PC-9 (cell line): Measurements from ENCODE around the gene NDUFC1. TPM values are rescaled to one million over a fixed set of nuclear protein-coding genes. Genes with fewer than 3 reads are reported as not detected.
A peak's percentile ranks its signal among the peaks of the same experiment; 100 is the strongest.

ENCODE experiments used
- BruUV-seq: library from RNA; stranded (reverse); fragments of 400-500 nt; replicated peaks from 2 replicates; lab custom pipeline; 2021; lab: Mats Ljungman, UMichigan
- CTCF ChIA-PET: fragments of 300-600 bp; sonication (Branson Sonifier 250); formaldehyde crosslinking; loops from one replicate; lab custom pipeline; 2022; ENCODE audit warnings: antibody characterized with exemption; lab: Charles Lee
- POLR2A ChIA-PET: fragments of 300-600 bp; sonication (Branson Sonifier 250); formaldehyde crosslinking; loops from one replicate; lab custom pipeline; 2022; ENCODE audit warnings: antibody characterized with exemption; ENCODE audit not compliant: unreplicated experiment; lab: Charles Lee
- DNase-seq, 2 experiments: peaks; one replicate each; pipeline versions ENCODE4 v3.0.0 to v3.0.0-alpha.2; 2015 to 2022; ENCODE audit warnings: mixed read lengths in 1 of 2
- H2AFZ ChIP-seq: fragments of 200-600 bp; sonication (generic); 2 replicates; pipeline ENCODE4 v1.8.1; 2017; ENCODE audit warnings: antibody characterized with exemption
- H3F3A ChIP-seq: fragments of 200-600 bp; sonication (generic); 2 replicates; pipeline ENCODE4 v1.8.1; 2017; ENCODE audit warnings: antibody characterized with exemption, mild to moderate bottlenecking, low read depth; ENCODE audit not compliant: insufficient read depth
- H3K27ac ChIP-seq: fragments of 200-600 bp; sonication (generic); 2 replicates; pipeline ENCODE4 v1.6.1; 2016; ENCODE audit warnings: mixed run types
- H3K27me3 ChIP-seq: fragments of 200-600 bp; sonication (generic); 2 replicates; pipeline ENCODE4 v1.6.1; 2016; ENCODE audit warnings: low read depth, mixed run types; ENCODE audit not compliant: insufficient read depth
- H3K36me3 ChIP-seq: fragments of 200-600 bp; sonication (generic); 2 replicates; pipeline ENCODE4 v1.6.1; 2016; ENCODE audit warnings: low read depth, mixed run types
- H3K4me1 ChIP-seq: fragments of 200-600 bp; sonication (generic); replicated peaks from 2 replicates; pipeline ENCODE4 v1.6.1; 2016; ENCODE audit warnings: mixed run types; ENCODE audit not compliant: insufficient read depth
- H3K4me2 ChIP-seq: fragments of 200-600 bp; sonication (generic); 2 replicates; pipeline ENCODE4 v1.6.1; 2017; ENCODE audit warnings: mixed run types
- H3K4me3 ChIP-seq: fragments of 200-600 bp; sonication (generic); 2 replicates; pipeline ENCODE4 v1.6.1; 2016; ENCODE audit warnings: mixed run types
- H3K79me2 ChIP-seq: fragments of 200-600 bp; sonication (generic); 2 replicates; pipeline ENCODE4 v1.6.1; 2017; ENCODE audit warnings: low read depth, mixed run types
- H3K9me2 ChIP-seq: fragments of 200-600 bp; sonication (generic); 2 replicates; pipeline ENCODE4 v1.8.1; 2017; ENCODE audit warnings: mild to moderate bottlenecking; ENCODE audit not compliant: insufficient read depth
- H3K9me3 ChIP-seq: fragments of 200-600 bp; sonication (generic); 2 replicates; pipeline ENCODE4 v1.8.1; 2016; ENCODE audit warnings: low read depth; ENCODE audit not compliant: insufficient read depth
- H4K20me1 ChIP-seq: fragments of 200-600 bp; sonication (generic); 2 replicates; pipeline ENCODE4 v1.8.1; 2017; ENCODE audit not compliant: insufficient read depth
- CTCF ChIP-seq: fragments of 200-600 bp; sonication (generic); conservative IDR thresholded peaks from 2 replicates; pipeline ENCODE4 v1.6.1; 2017; ENCODE audit warnings: mixed run types, antibody characterized with exemption, mild to moderate bottlenecking, moderate library complexity
- EZH2 ChIP-seq: fragments of 200-600 bp; sonication (generic); IDR thresholded peaks from 2 replicates; pipeline ENCODE4 v1.8.0; 2017; ENCODE audit warnings: antibody characterized with exemption, low read depth
- intact Hi-C: fragments of 100-400 bp; cut with micrococcal nuclease; formaldehyde crosslinking; loops from one replicate; pipeline ENCODE4 v1.10.0; 2022; ENCODE audit not compliant: unreplicated experiment
- total RNA-seq: library from RNA; stranded (reverse); gene quantifications from 2 replicates; pipeline ENCODE4 v1.2.3, GENCODE V29; 2021

The NDUFC1 gene
- total RNA-seq, 1 experiment from 2014 or later = 59.3 TPM

- ChIA-PET CTCF (interaction anchor here (0.8 kb wide), 1 partner anchor 199 kb away, joined by 5 read pairs; no protein-coding TSS in a partner anchor), POLR2A (interaction anchor here (0.6 to 0.9 kb wide), 6 partner anchors 19 to 1068 kb away, joined by 3 to 10 read pairs (median 4); partner anchors contain the start of genes ELF2 and NOCT)
- peak overlapping the region; percentile 74 for H3K4me3 ChIP-seq
- peaks cover 28% of the 10 kb centered on the region for H3K4me1 ChIP-seq
- peak in 1 of 2 experiments; percentile 63 for DNase-seq
- peaks cover 37% of the 10 kb centered on the region for H3F3A ChIP-seq
- no peaks in the 10 kb centered on the region for H3K9me3 ChIP-seq
- TSS peak; percentile 70 for BruUV-seq
- no peaks in the 10 kb centered on the region for H3K9me2 ChIP-seq
- peaks cover 59% of the 10 kb centered on the region for H3K79me2 ChIP-seq
- H2AFZ ChIP-seq = peak overlapping the region; percentile 92
- peaks cover 7% of the 10 kb centered on the region; the same call in 1 of the 2 replicates for H3K36me3 ChIP-seq
- intact Hi-C loops = loop anchor here (1.0 to 10.0 kb wide), 4 partner anchors 123 to 354 kb away; partner anchors contain the start of genes ELF2 and NOCT
- TF ChIP-seq CTCF = no peak
- no peak for TF ChIP-seq EZH2
- H4K20me1 ChIP-seq = peaks cover 29% of the 10 kb centered on the region
- no peaks in the 10 kb centered on the region for H3K27me3 ChIP-seq
- H3K4me2 ChIP-seq = peak overlapping the region; percentile 80
- peak overlapping the region; percentile 83 for H3K27ac ChIP-seq
Measured at GRCh38 chr4:139300431-139301112, 1.7 kb downstream of the NDUFC1 start.

GRCh38 chr4:139299536-139299935, 2.7 kb downstream of the NDUFC1 start:
- H3K27ac ChIP-seq = peak overlapping the region; percentile 83
- no peaks in the 10 kb centered on the region for H3K9me3 ChIP-seq
- peaks cover 20% of the 10 kb centered on the region for H4K20me1 ChIP-seq
- peak in 1 of 2 experiments; percentile 35 for DNase-seq
- peaks cover 54% of the 10 kb centered on the region for H3K79me2 ChIP-seq
- peaks cover 37% of the 10 kb centered on the region for H3F3A ChIP-seq
- H3K27me3 ChIP-seq = no peaks in the 10 kb centered on the region
- H3K4me1 ChIP-seq = peaks cover 32% of the 10 kb centered on the region
- H2AFZ ChIP-seq = no peak overlapping the region
- no peaks in the 10 kb centered on the region for H3K9me2 ChIP-seq
- H3K4me3 ChIP-seq = peak overlapping the region; percentile 74
- no peaks in the 10 kb centered on the region for H3K36me3 ChIP-seq
- ChIA-PET CTCF (no interaction called here), POLR2A (interaction anchor here (0.6 kb wide), 1 partner anchor 18 kb away, joined by 4 read pairs; no protein-coding TSS in a partner anchor)
- no TSS peak for BruUV-seq
- H3K4me2 ChIP-seq = peak overlapping the region; percentile 80
- intact Hi-C loops = no loop called here
- no peak for TF ChIP-seq EZH2
- TF ChIP-seq CTCF = no peak

DNA sequence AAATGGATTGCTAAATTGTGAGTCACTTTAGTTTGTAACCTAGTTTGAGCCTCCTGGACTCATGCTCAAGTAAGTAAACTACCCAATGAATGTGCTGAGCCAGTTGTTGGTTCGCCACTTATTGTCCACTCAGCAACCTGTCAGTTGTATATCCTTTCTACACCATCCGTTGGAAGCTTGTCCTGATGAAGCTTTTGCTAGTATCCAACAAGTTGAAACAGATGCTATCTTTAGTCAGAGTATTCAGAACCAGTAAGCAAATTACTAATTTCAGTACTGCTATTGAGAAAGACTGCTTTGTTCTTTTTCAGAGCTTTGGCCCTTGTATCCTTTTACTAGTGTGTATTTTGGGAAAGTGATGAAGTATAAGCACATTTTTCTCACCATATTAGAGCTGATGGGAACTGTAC, 5.3 kb downstream of the NDUFC1 start:
- no peaks in the 10 kb centered on the region for H3K9me2 ChIP-seq

More for the DNA sequence above, 5.3 kb downstream of the NDUFC1 start:
- ChIA-PET CTCF (no interaction called here), POLR2A (no interaction called here)
- H3K79me2 ChIP-seq = peaks cover 29% of the 10 kb centered on the region
- no peak overlapping the region for H3K4me3 ChIP-seq
- H3F3A ChIP-seq = peaks cover 24% of the 10 kb centered on the region
- peaks cover 21% of the 10 kb centered on the region for H3K4me1 ChIP-seq
- no peak overlapping the region for H2AFZ ChIP-seq
- intact Hi-C loops = loop anchor here (2.0 kb wide), 1 partner anchor 68 kb away; no protein-coding TSS in a partner anchor
- no peaks in the 10 kb centered on the region for H3K27me3 ChIP-seq
- no peak overlapping the region for H3K27ac ChIP-seq
- no TSS peak for BruUV-seq
- H4K20me1 ChIP-seq = no peaks in the 10 kb centered on the region
- no peaks in the 10 kb centered on the region for H3K9me3 ChIP-seq
- TF ChIP-seq CTCF = no peak
- no peak for TF ChIP-seq EZH2
- H3K4me2 ChIP-seq = no peak overlapping the region
- DNase-seq = no peak
- H3K36me3 ChIP-seq = peaks cover 3% of the 10 kb centered on the region; the same call in 1 of the 2 replicates
